GM23338 (cell line): ENCODE data around the gene MAGI1. TPM values are rescaled to one million over a fixed set of nuclear protein-coding genes. Genes with fewer than 3 reads are reported as not detected.

ENCODE experiments used
- CREB1 ChIP-seq: fragments of 250-450 bp; sonication (Bioruptor Pico); IDR thresholded peaks from 2 replicates; pipeline ENCODE4 v1.5.0; 2020; ENCODE audit warnings: low read depth, mild to moderate bottlenecking, moderate library complexity
- EZH2 ChIP-seq: fragments of 200-600 bp; sonication (generic); IDR thresholded peaks from one replicate; pipeline ENCODE4 v1.8.0; 2017; ENCODE audit warnings: antibody characterized with exemption, mild to moderate bottlenecking, low read depth; ENCODE audit not compliant: unreplicated experiment
- JUNB ChIP-seq: IDR thresholded peaks from one replicate; pipeline ENCODE4 v1.6.1; 2016; ENCODE audit warnings: antibody characterized with exemption; ENCODE audit not compliant: unreplicated experiment
- STAT1 ChIP-seq: IDR thresholded peaks from one replicate; pipeline ENCODE4 v1.6.1; 2016; ENCODE audit warnings: antibody characterized with exemption; ENCODE audit not compliant: unreplicated experiment
- ZNF331 ChIP-seq: fragments of 250-450 bp; sonication (Bioruptor Pico); IDR thresholded peaks from 2 replicates; pipeline ENCODE4 v1.5.0; 2020; ENCODE audit warnings: low read depth, mild to moderate bottlenecking, moderate library complexity
- polyA plus RNA-seq: library from polyadenylated mRNA; unstranded; fragments of >200 nt; fragmentation: Nextera tagmentation; extraction: Ambion mirVana; gene quantifications from 2 replicates; pipeline ENCODE4 v1.2.1, GENCODE V29; 2016
- total RNA-seq: library from RNA; depleted of rRNA; stranded (reverse); fragments of >200 nt; shearing (Covaris generic); gene quantifications from 2 replicates; pipeline ENCODE4 v1.2.3, GENCODE V29; 2014
- TF ChIP-seq, protein P1 (sequence below): fragments of 250-450 bp; sonication (Bioruptor Pico); IDR thresholded peaks from 2 replicates; pipeline ENCODE4 v1.5.0; 2020; ENCODE audit warnings: mild to moderate bottlenecking, moderate library complexity
- TF ChIP-seq, protein P2 (sequence below): IDR thresholded peaks from 2 replicates; pipeline ENCODE4 v1.6.1; 2016; ENCODE audit warnings: antibody characterized with exemption
- TF ChIP-seq, protein P3 (sequence below): IDR thresholded peaks from one replicate; pipeline ENCODE4 v1.6.1; 2018; ENCODE audit warnings: antibody characterized with exemption; ENCODE audit not compliant: unreplicated experiment

Gene MAGI1
- total and polyA plus RNA-seq, 2 experiments from 2014 or later = 27.4 to 71.2 TPM

DNA sequence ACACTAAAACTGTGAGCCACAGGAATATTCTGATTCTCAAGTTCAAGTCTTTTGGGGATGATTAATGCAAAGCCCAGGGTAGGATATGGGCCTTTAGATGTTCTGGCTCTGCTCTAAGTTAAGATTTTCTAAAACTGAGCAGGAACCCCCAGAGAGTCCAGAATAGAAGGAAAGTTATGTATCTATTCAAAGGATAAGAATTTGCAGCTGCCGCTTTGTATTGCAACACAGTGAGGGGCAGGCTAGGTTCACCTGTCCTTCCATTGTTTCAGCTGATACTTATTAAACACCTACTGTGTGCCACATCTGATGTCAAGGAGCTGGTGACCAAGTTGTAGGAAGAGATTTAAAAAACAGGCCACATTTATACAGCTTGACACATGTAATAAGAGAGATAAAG is 290.4 kb downstream of the MAGI1 start (continued):
- TF ChIP-seq, protein P1, sequence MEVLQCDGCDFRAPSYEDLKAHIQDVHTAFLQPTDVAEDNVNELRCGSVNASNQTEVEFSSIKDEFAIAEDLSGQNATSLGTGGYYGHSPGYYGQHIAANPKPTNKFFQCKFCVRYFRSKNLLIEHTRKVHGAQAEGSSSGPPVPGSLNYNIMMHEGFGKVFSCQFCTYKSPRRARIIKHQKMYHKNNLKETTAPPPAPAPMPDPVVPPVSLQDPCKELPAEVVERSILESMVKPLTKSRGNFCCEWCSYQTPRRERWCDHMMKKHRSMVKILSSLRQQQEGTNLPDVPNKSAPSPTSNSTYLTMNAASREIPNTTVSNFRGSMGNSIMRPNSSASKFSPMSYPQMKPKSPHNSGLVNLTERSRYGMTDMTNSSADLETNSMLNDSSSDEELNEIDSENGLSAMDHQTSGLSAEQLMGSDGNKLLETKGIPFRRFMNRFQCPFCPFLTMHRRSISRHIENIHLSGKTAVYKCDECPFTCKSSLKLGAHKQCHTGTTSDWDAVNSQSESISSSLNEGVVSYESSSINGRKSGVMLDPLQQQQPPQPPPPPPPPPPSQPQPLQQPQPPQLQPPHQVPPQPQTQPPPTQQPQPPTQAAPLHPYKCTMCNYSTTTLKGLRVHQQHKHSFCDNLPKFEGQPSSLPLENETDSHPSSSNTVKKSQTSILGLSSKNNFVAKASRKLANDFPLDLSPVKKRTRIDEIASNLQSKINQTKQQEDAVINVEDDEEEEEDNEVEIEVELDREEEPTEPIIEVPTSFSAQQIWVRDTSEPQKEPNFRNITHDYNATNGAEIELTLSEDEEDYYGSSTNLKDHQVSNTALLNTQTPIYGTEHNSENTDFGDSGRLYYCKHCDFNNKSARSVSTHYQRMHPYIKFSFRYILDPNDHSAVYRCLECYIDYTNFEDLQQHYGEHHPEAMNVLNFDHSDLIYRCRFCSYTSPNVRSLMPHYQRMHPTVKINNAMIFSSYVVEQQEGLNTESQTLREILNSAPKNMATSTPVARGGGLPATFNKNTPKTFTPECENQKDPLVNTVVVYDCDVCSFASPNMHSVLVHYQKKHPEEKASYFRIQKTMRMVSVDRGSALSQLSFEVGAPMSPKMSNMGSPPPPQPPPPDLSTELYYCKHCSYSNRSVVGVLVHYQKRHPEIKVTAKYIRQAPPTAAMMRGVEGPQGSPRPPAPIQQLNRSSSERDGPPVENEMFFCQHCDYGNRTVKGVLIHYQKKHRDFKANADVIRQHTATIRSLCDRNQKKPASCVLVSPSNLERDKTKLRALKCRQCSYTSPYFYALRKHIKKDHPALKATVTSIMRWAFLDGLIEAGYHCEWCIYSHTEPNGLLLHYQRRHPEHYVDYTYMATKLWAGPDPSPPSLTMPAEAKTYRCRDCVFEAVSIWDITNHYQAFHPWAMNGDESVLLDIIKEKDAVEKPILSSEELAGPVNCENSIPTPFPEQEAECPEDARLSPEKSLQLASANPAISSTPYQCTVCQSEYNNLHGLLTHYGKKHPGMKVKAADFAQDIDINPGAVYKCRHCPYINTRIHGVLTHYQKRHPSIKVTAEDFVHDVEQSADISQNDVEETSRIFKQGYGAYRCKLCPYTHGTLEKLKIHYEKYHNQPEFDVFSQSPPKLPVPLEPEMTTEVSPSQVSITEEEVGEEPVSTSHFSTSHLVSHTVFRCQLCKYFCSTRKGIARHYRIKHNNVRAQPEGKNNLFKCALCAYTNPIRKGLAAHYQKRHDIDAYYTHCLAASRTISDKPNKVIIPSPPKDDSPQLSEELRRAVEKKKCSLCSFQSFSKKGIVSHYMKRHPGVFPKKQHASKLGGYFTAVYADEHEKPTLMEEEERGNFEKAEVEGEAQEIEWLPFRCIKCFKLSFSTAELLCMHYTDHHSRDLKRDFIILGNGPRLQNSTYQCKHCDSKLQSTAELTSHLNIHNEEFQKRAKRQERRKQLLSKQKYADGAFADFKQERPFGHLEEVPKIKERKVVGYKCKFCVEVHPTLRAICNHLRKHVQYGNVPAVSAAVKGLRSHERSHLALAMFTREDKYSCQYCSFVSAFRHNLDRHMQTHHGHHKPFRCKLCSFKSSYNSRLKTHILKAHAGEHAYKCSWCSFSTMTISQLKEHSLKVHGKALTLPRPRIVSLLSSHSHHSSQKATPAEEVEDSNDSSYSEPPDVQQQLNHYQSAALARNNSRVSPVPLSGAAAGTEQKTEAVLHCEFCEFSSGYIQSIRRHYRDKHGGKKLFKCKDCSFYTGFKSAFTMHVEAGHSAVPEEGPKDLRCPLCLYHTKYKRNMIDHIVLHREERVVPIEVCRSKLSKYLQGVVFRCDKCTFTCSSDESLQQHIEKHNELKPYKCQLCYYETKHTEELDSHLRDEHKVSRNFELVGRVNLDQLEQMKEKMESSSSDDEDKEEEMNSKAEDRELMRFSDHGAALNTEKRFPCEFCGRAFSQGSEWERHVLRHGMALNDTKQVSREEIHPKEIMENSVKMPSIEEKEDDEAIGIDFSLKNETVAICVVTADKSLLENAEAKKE = no peak
- TF ChIP-seq JUNB (no peak), CREB1 (CRISPR knock-in tag) (no peak), ZNF331 (CRISPR knock-in tag) (no peak), STAT1 (no peak), EZH2 (no peak)
- TF ChIP-seq, protein P2, sequence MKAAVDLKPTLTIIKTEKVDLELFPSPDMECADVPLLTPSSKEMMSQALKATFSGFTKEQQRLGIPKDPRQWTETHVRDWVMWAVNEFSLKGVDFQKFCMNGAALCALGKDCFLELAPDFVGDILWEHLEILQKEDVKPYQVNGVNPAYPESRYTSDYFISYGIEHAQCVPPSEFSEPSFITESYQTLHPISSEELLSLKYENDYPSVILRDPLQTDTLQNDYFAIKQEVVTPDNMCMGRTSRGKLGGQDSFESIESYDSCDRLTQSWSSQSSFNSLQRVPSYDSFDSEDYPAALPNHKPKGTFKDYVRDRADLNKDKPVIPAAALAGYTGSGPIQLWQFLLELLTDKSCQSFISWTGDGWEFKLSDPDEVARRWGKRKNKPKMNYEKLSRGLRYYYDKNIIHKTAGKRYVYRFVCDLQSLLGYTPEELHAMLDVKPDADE = no peak
- TF ChIP-seq, protein P3, sequence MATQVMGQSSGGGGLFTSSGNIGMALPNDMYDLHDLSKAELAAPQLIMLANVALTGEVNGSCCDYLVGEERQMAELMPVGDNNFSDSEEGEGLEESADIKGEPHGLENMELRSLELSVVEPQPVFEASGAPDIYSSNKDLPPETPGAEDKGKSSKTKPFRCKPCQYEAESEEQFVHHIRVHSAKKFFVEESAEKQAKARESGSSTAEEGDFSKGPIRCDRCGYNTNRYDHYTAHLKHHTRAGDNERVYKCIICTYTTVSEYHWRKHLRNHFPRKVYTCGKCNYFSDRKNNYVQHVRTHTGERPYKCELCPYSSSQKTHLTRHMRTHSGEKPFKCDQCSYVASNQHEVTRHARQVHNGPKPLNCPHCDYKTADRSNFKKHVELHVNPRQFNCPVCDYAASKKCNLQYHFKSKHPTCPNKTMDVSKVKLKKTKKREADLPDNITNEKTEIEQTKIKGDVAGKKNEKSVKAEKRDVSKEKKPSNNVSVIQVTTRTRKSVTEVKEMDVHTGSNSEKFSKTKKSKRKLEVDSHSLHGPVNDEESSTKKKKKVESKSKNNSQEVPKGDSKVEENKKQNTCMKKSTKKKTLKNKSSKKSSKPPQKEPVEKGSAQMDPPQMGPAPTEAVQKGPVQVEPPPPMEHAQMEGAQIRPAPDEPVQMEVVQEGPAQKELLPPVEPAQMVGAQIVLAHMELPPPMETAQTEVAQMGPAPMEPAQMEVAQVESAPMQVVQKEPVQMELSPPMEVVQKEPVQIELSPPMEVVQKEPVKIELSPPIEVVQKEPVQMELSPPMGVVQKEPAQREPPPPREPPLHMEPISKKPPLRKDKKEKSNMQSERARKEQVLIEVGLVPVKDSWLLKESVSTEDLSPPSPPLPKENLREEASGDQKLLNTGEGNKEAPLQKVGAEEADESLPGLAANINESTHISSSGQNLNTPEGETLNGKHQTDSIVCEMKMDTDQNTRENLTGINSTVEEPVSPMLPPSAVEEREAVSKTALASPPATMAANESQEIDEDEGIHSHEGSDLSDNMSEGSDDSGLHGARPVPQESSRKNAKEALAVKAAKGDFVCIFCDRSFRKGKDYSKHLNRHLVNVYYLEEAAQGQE = no peak
